ENCODE measurements around the gene OTX2.

DNA sequence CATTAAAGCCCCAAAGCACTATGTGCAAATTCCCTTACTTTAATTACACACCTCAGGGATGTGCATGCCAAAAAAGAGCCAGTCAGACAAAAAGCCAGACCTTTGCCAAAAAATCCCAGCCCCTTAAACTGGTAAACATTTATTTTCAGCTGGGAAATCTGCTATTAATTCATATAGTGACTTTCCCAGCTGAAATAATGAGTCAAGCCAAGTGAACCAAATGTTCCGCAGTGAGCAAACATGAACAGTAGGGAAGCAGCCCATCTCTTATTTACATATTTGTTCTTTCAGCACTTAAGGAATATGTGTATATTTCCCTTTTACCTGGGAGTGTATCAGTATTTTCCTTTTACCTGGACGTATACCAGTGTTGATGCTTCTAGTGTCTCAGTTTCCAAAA, 44.0 kb upstream of the OTX2 start:
- TF ChIP-seq EZH2 (IDR thresholded peaks at IDR 0.05; ENCODE audit: low read length, missing control alignments): no peak
- TF ChIP-seq, protein P1, sequence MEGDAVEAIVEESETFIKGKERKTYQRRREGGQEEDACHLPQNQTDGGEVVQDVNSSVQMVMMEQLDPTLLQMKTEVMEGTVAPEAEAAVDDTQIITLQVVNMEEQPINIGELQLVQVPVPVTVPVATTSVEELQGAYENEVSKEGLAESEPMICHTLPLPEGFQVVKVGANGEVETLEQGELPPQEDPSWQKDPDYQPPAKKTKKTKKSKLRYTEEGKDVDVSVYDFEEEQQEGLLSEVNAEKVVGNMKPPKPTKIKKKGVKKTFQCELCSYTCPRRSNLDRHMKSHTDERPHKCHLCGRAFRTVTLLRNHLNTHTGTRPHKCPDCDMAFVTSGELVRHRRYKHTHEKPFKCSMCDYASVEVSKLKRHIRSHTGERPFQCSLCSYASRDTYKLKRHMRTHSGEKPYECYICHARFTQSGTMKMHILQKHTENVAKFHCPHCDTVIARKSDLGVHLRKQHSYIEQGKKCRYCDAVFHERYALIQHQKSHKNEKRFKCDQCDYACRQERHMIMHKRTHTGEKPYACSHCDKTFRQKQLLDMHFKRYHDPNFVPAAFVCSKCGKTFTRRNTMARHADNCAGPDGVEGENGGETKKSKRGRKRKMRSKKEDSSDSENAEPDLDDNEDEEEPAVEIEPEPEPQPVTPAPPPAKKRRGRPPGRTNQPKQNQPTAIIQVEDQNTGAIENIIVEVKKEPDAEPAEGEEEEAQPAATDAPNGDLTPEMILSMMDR (conservative IDR thresholded peaks at IDR 0.05 in 1 of 2, IDR thresholded peaks at IDR 0.05 in 1 of 2; ENCODE audit: low read depth in 1 of 2, low read length in 2 of 2): no peak
